Measurements from ENCODE around the gene OR2L13.

The OR2L13 gene, protein sequence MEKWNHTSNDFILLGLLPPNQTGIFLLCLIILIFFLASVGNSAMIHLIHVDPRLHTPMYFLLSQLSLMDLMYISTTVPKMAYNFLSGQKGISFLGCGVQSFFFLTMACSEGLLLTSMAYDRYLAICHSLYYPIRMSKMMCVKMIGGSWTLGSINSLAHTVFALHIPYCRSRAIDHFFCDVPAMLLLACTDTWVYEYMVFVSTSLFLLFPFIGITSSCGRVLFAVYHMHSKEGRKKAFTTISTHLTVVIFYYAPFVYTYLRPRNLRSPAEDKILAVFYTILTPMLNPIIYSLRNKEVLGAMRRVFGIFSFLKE

DNA sequence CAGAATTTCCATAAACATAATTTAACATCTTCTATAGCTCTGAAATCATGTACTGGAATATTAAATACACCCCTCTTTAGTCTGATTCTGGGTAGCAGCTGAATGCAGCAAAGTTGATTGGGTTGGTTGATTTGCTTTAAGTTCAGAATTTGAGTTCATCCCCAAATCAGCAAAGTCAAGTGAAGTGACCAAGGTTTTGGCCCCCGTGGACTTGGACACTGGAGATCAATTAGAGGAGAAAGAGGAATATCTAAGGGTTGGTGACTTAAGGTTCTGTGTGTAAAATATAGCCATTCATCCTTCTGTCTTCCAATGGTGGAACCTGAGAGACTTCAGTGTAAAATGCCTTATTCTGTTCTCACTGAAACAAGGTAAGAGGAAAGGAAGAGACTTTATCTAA, at the start of gene OR2L13:
OR2L13 (plus strand) TSS at position 301 of the 400 bp plus-strand sequence. CDS start 4,192 bp downstream, outside the sequence.
- Histone ChIP-seq H3K4me3 (ENCODE audit: low read length) (no peak within 1 kb of the TSS), H3K27me3 (ENCODE audit: control insufficient read depth, low read length) (no peaks in the 10 kb centered on the region), H3F3A (ENCODE audit: control insufficient read depth, insufficient read depth) (no peaks in the 10 kb centered on the region), H3K79me2 (ENCODE audit: control insufficient read depth, low read length) (no peaks in the 10 kb centered on the region), H3K27ac (ENCODE audit: low read depth, low read length) (no peak within 1 kb of the TSS), H3K9me3 (ENCODE audit: control insufficient read depth, insufficient read depth, low read length) (no peaks in the 10 kb centered on the region), H3K4me2 (ENCODE audit: low read length) (no peak within 1 kb of the TSS), H3K9me2 (replicated peaks; ENCODE audit: control insufficient read depth, low read length) (no peaks in the 10 kb centered on the region), H3K4me1 (ENCODE audit: control insufficient read depth, low read length) (no peaks in the 10 kb centered on the region), H4K20me1 (ENCODE audit: control insufficient read depth, insufficient read depth, low read depth, low read length) (no peaks in the 10 kb centered on the region), H3K36me3 (ENCODE audit: control insufficient read depth, low read length) (no peaks in the 10 kb centered on the region)
- TF ChIP-seq, protein P1, sequence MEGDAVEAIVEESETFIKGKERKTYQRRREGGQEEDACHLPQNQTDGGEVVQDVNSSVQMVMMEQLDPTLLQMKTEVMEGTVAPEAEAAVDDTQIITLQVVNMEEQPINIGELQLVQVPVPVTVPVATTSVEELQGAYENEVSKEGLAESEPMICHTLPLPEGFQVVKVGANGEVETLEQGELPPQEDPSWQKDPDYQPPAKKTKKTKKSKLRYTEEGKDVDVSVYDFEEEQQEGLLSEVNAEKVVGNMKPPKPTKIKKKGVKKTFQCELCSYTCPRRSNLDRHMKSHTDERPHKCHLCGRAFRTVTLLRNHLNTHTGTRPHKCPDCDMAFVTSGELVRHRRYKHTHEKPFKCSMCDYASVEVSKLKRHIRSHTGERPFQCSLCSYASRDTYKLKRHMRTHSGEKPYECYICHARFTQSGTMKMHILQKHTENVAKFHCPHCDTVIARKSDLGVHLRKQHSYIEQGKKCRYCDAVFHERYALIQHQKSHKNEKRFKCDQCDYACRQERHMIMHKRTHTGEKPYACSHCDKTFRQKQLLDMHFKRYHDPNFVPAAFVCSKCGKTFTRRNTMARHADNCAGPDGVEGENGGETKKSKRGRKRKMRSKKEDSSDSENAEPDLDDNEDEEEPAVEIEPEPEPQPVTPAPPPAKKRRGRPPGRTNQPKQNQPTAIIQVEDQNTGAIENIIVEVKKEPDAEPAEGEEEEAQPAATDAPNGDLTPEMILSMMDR (IDR thresholded peaks at IDR 0.05; ENCODE audit: low read depth, low read length, poor library complexity, severe bottlenecking): no peak
- no peak for TF ChIP-seq EZH2phosphoT487 (IDR thresholded peaks at IDR 0.05; ENCODE audit: borderline replicate concordance, low read length)

DNA sequence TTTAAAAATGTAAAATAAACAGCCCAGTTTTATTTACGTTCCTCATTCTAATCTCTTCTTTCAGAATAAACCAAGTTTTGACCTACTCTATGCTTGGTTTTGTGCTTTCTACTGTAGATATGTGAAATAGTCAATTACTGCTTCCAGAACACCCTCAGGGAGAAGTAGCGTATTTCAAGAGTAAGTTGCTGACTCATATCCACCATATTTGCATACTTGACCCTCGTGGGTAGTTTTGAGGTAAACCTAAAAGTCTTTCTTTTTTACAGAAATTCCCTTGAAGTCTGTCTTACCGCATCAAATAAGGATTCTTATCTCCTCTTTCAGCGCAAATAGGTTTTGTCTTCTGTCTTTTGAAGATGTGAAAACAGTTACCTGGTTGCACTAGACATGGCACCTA, 49.8 kb upstream of the OR2L13 start:
- Histone ChIP-seq H3K4me2 (ENCODE audit: low read length) (no peak overlapping the region), H3K4me3 (ENCODE audit: low read length) (no peak overlapping the region)

DNA sequence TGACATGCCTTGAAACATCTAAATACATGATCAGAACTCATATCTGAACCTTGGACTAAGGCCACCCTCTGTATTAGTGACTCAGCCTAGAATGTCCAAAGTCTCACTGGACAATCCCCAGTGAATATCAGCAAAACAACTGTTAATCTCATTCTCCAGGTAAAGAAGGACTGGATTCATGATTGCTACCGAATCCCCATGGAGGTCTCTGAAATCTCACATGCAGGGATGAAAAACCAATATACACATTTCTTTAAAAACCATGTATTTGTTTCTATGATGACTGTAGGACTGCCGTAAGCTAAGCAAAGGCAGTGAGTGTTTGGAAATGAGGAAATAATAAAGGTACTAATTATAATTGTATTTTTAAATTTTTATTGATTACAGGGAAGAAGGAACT, 48.4 kb upstream of the OR2L13 start, which contains the start of gene OR2L3:
OR2L3 (plus strand) TSS at position 301 of the 400 bp plus-strand sequence. CDS start 13,846 bp downstream, outside the sequence.
- TF ChIP-seq, protein P1 (IDR thresholded peaks at IDR 0.05; ENCODE audit: low read depth, low read length, poor library complexity, severe bottlenecking): no peak
- no peak for TF ChIP-seq EZH2phosphoT487 (IDR thresholded peaks at IDR 0.05; ENCODE audit: borderline replicate concordance, low read length)
- H3K27me3 ChIP-seq (ENCODE audit: control insufficient read depth, low read length): no peaks in the 10 kb centered on the region
- no peak within 1 kb of the TSS for H3K4me3 ChIP-seq (ENCODE audit: low read length)
- H3K4me2 ChIP-seq (ENCODE audit: low read length): no peak within 1 kb of the TSS
- H3K9me2 ChIP-seq (replicated peaks; ENCODE audit: control insufficient read depth, low read length): no peaks in the 10 kb centered on the region; the same call in 1 of the 2 replicates
- H4K20me1 ChIP-seq (ENCODE audit: control insufficient read depth, insufficient read depth, low read depth, low read length): no peaks in the 10 kb centered on the region
- H3K36me3 ChIP-seq (ENCODE audit: control insufficient read depth, low read length): no peaks in the 10 kb centered on the region
- no peak within 1 kb of the TSS for H3K27ac ChIP-seq (ENCODE audit: low read depth, low read length)
- H3K79me2 ChIP-seq (ENCODE audit: control insufficient read depth, low read length): no peaks in the 10 kb centered on the region
- no peaks in the 10 kb centered on the region for H3K4me1 ChIP-seq (ENCODE audit: control insufficient read depth, low read length)
- H3K9me3 ChIP-seq (ENCODE audit: control insufficient read depth, insufficient read depth, low read length): no peaks in the 10 kb centered on the region
- no peaks in the 10 kb centered on the region for H3F3A ChIP-seq (ENCODE audit: control insufficient read depth, insufficient read depth)

More for the DNA sequence above, 49.8 kb upstream of the OR2L13 start:
- Histone ChIP-seq H3K79me2 (ENCODE audit: control insufficient read depth, low read length) (no peaks in the 10 kb centered on the region), H3F3A (ENCODE audit: control insufficient read depth, insufficient read depth) (no peaks in the 10 kb centered on the region), H3K36me3 (ENCODE audit: control insufficient read depth, low read length) (no peaks in the 10 kb centered on the region), H3K4me1 (ENCODE audit: control insufficient read depth, low read length) (no peaks in the 10 kb centered on the region), H4K20me1 (ENCODE audit: control insufficient read depth, insufficient read depth, low read depth, low read length) (no peaks in the 10 kb centered on the region), H3K27me3 (ENCODE audit: control insufficient read depth, low read length) (no peaks in the 10 kb centered on the region), H3K9me2 (replicated peaks; ENCODE audit: control insufficient read depth, low read length) (no peaks in the 10 kb centered on the region; the same call in 1 of the 2 replicates), H3K9me3 (ENCODE audit: control insufficient read depth, insufficient read depth, low read length) (no peaks in the 10 kb centered on the region), H3K27ac (ENCODE audit: low read depth, low read length) (no peak overlapping the region)
- TF ChIP-seq EZH2phosphoT487 (IDR thresholded peaks at IDR 0.05; ENCODE audit: borderline replicate concordance, low read length): no peak
- TF ChIP-seq, protein P1 (IDR thresholded peaks at IDR 0.05; ENCODE audit: low read depth, low read length, poor library complexity, severe bottlenecking): no peak
